ENCODE data around the gene MLLT3.

The MLLT3 gene

DNA sequence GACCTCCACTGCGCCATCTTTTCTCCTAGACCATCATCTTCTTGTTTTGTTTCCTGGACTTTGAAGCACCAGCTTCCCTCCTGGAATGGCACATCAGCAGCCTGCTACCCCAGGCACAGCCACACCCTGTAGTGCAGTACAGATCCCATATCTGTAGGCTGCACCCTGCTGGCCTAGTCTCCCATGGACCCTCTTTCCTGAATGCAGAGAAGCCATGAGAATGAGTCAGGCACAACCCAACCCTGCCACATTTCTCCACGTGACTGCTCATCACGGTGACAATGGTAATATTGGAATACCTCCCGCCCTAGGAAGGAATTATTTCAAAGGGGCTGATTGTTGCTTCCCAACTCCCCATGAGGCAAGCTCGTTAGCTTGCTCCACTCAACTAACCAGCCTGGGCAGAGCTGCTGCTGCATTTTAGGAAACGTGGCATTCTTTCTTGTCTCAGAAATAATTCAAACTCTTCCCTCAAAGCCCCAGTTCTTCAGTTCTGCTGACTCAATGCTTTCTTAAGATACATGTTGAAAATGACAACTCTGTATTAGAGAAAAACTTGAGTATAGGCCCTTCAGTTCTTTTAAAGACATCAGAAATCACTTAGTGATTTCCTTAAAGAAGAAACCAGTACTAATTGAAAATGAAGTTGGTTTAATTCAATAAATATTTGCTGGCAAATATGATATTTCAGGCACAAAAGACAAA lies 328.1 kb downstream of the MLLT3 start:
- in situ Hi-C loops (cut with HindIII; ENCODE audit: low sequenced_read_pairs) = no loop called here
- DNase-seq (ENCODE audit: low read depth, low spot score) = no peak
- H3K4me3 ChIP-seq (ENCODE audit: low read depth, low read length) = no peak overlapping the region
- TF ChIP-seq, protein P1, sequence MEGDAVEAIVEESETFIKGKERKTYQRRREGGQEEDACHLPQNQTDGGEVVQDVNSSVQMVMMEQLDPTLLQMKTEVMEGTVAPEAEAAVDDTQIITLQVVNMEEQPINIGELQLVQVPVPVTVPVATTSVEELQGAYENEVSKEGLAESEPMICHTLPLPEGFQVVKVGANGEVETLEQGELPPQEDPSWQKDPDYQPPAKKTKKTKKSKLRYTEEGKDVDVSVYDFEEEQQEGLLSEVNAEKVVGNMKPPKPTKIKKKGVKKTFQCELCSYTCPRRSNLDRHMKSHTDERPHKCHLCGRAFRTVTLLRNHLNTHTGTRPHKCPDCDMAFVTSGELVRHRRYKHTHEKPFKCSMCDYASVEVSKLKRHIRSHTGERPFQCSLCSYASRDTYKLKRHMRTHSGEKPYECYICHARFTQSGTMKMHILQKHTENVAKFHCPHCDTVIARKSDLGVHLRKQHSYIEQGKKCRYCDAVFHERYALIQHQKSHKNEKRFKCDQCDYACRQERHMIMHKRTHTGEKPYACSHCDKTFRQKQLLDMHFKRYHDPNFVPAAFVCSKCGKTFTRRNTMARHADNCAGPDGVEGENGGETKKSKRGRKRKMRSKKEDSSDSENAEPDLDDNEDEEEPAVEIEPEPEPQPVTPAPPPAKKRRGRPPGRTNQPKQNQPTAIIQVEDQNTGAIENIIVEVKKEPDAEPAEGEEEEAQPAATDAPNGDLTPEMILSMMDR (IDR thresholded peaks at IDR 0.05; ENCODE audit: low read depth, low read length) = no peak

DNA sequence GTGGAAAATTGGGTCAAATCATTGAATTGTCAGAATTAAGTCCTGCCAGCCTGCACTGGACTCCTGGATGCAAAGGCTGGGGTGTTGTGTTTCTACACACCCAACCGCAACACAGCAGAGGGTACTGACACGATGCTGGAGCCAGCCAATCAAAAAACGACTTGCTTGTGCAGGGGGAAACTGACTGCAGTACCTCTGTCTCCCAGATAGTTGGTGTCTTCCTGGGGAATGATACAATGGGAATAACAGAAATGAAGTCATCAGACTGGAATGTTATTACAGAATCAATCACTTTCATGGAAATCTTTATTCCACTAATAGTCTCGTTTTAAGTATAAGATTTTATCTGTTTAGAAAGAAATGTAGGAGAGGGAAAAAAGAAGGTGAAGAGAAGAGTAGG lies 330.3 kb downstream of the MLLT3 start:
- in situ Hi-C loops (cut with HindIII; ENCODE audit: low sequenced_read_pairs) = no loop called here
- H3K4me3 ChIP-seq (ENCODE audit: low read depth, low read length) = no peak overlapping the region
- TF ChIP-seq, protein P1 (IDR thresholded peaks at IDR 0.05; ENCODE audit: low read depth, low read length) = peak; percentile 42
- DNase-seq (ENCODE audit: low read depth, low spot score) = peak; percentile 42
